Natural killer cell treated with Interleukin-12 subunit alpha and Interleukin-12 subunit beta and Interleukin-15 and Interleukin-18, amount 100 ng/mL, for 72 hours (primary cell): ENCODE measurements around the gene PTTG1. TPM values are rescaled to one million over a fixed set of nuclear protein-coding genes. Genes with fewer than 3 reads are reported as not detected.

Source experiments
- ATAC-seq, 2 donors: fragments of 150-1000 bp; cut with Tn5 transposase in 1 of 2; sonication (Bioruptor Pico), chemical (Tn5 transposase) in 1 of 2; 2 replicates each; pipeline ENCODE4 v1.10.0; 2021
- DNase-seq: peaks from one replicate; pipeline ENCODE4 v3.0.0; 2022; ENCODE audit warnings: low spot score
- H3K27ac Mint-ChIP-seq, 2 donors: 1 replicate in 1 of 2; 2 replicates in 1 of 2; pipeline ENCODE4 v1.8.0; 2022; ENCODE audit warnings: mixed read lengths in 2 of 2, mild to moderate bottlenecking in 1 of 2, moderate library complexity in 1 of 2
- H3K27me3 Mint-ChIP-seq, 2 donors: 1 replicate in 1 of 2; 2 replicates in 1 of 2; pipeline ENCODE4 v1.8.0; 2022; ENCODE audit warnings: mixed read lengths in 2 of 2
- H3K36me3 Mint-ChIP-seq: one replicate; pipeline ENCODE4 v1.8.0; 2022; ENCODE audit warnings: mixed read lengths
- H3K4me1 Mint-ChIP-seq, 2 donors: 1 replicate in 1 of 2; 2 replicates in 1 of 2; pipeline ENCODE4 v1.8.0; 2022; ENCODE audit warnings: low read depth in 2 of 2, mixed read lengths in 2 of 2, mild to moderate bottlenecking in 1 of 2
- H3K4me3 Mint-ChIP-seq: one replicate; pipeline ENCODE4 v1.8.0; 2022; ENCODE audit warnings: mixed read lengths
- H3K9me3 Mint-ChIP-seq: 2 replicates; pipeline ENCODE4 v1.8.0; 2022; ENCODE audit warnings: mixed read lengths
- total RNA-seq, 2 donors: library from RNA; stranded (reverse); gene quantifications; one replicate each; pipeline ENCODE4 v1.2.3, GENCODE V29; 2022

Gene PTTG1
- total RNA-seq, 2 donors from 2014 or later = 139 to 241 TPM

- peaks cover 12 to 15% of the 10 kb centered on the region in 2 donors for H3K4me1 Mint-ChIP-seq
- H3K27ac Mint-ChIP-seq = peak overlapping the region in 1 of 2 donors; percentile 13
- H3K36me3 Mint-ChIP-seq = no peaks in the 10 kb centered on the region
- H3K27me3 Mint-ChIP-seq = no peaks in the 10 kb centered on the region
- ATAC-seq (no peak), DNase-seq (no peak)
- no peaks in the 10 kb centered on the region for H3K9me3 Mint-ChIP-seq
- no peak overlapping the region for H3K4me3 Mint-ChIP-seq
Measured at GRCh38 chr5:160397492-160397891, 24.2 kb upstream of the PTTG1 start.

GRCh38 chr5:160398806-160399205 lies 22.8 kb upstream of the PTTG1 start:
- no peaks in the 10 kb centered on the region for H3K27me3 Mint-ChIP-seq
- no peaks in the 10 kb centered on the region for H3K9me3 Mint-ChIP-seq
- no peak for DNase-seq
- peaks cover 10% of the 10 kb centered on the region for H3K36me3 Mint-ChIP-seq
- peak overlapping the region; percentile 82 to 96 for H3K27ac Mint-ChIP-seq
- ATAC-seq = no peak
- peak overlapping the region; percentile 88 for H3K4me3 Mint-ChIP-seq
- H3K4me1 Mint-ChIP-seq = peaks cover 12 to 15% of the 10 kb centered on the region in 2 donors

GRCh38 chr5:160399402-160400353 lies 22.0 kb upstream of the PTTG1 start, which contains the start of gene FAM200C:
TSS of gene FAM200C (minus strand) at chr5:160400054. CDS start at chr5:160395490, 4,564 bp downstream.
- Mint-ChIP-seq H3K9me3 (no peaks in the 10 kb centered on the region), H3K4me1 (peaks cover 12 to 15% of the 10 kb centered on the region in 2 donors), H3K27ac (peak within 1 kb of the TSS; percentile 82 to 96), H3K4me3 (peak within 1 kb of the TSS; percentile 88), H3K27me3 (no peaks in the 10 kb centered on the region), H3K36me3 (peaks cover 19% of the 10 kb centered on the region)
- ATAC-seq (peak; percentile 88 to 93), DNase-seq (peak; percentile 90)

GRCh38 chr5:160418561-160419457 lies 2.8 kb upstream of the PTTG1 start, which contains the start of gene SLU7:
TSS of gene SLU7 (minus strand) at chr5:160419081. CDS start at chr5:160415294, 3,787 bp downstream.
- Mint-ChIP-seq H3K36me3 (peaks cover 6% of the 10 kb centered on the region), H3K4me1 (peaks cover 49 to 72% of the 10 kb centered on the region in 2 donors), H3K27me3 (no peaks in the 10 kb centered on the region), H3K9me3 (no peaks in the 10 kb centered on the region), H3K4me3 (peak within 1 kb of the TSS; percentile 97), H3K27ac (peak within 1 kb of the TSS; percentile 93 to 100)
- ATAC-seq (peak; percentile 83 to 90), DNase-seq (peak; percentile 96)

GRCh38 chr5:160419458-160420330 lies 2.0 kb upstream of the PTTG1 start:
- Mint-ChIP-seq H3K27me3 (no peaks in the 10 kb centered on the region), H3K27ac (peak overlapping the region; percentile 93 to 100), H3K9me3 (no peaks in the 10 kb centered on the region), H3K4me1 (peaks cover 55 to 81% of the 10 kb centered on the region in 2 donors), H3K36me3 (peaks cover 14% of the 10 kb centered on the region), H3K4me3 (peak overlapping the region; percentile 97)
- DNase-seq = no peak
- no peak for ATAC-seq

GRCh38 chr5:160420331-160420610 lies 1.4 kb upstream of the PTTG1 start:
- H3K36me3 Mint-ChIP-seq = peaks cover 19% of the 10 kb centered on the region
- H3K4me3 Mint-ChIP-seq = peak overlapping the region; percentile 97
- H3K4me1 Mint-ChIP-seq = peaks cover 60 to 82% of the 10 kb centered on the region in 2 donors
- no peaks in the 10 kb centered on the region for H3K9me3 Mint-ChIP-seq
- H3K27ac Mint-ChIP-seq = peak overlapping the region; percentile 93 to 100
- ATAC-seq (no peak), DNase-seq (no peak)
- no peaks in the 10 kb centered on the region for H3K27me3 Mint-ChIP-seq

GRCh38 chr5:160423099-160423498 lies 1.4 kb downstream of the PTTG1 start:
- peaks cover 18% of the 10 kb centered on the region for H3K36me3 Mint-ChIP-seq
- H3K9me3 Mint-ChIP-seq = no peaks in the 10 kb centered on the region
- no peaks in the 10 kb centered on the region for H3K27me3 Mint-ChIP-seq
- peak overlapping the region; percentile 97 for H3K4me3 Mint-ChIP-seq
- H3K27ac Mint-ChIP-seq = peak overlapping the region; percentile 56 to 93
- H3K4me1 Mint-ChIP-seq = peaks cover 53 to 65% of the 10 kb centered on the region in 2 donors
- ATAC-seq (no peak), DNase-seq (no peak)

- H3K27me3 Mint-ChIP-seq = no peaks in the 10 kb centered on the region
- ATAC-seq (no peak), DNase-seq (no peak)
- no peak overlapping the region for H3K27ac Mint-ChIP-seq
- peaks cover 26 to 31% of the 10 kb centered on the region in 2 donors for H3K4me1 Mint-ChIP-seq
- no peak overlapping the region for H3K4me3 Mint-ChIP-seq
- H3K9me3 Mint-ChIP-seq = no peaks in the 10 kb centered on the region
- H3K36me3 Mint-ChIP-seq = peaks cover 22% of the 10 kb centered on the region
Measured at GRCh38 chr5:160427607-160428006, 6.0 kb downstream of the PTTG1 start.

- DNase-seq (no peak), ATAC-seq (peak in 1 of 2 donors; percentile 32)
- H3K4me3 Mint-ChIP-seq = no peak overlapping the region
- H3K27ac Mint-ChIP-seq = no peak overlapping the region
- peaks cover 5% of the 10 kb centered on the region for H3K36me3 Mint-ChIP-seq
- H3K4me1 Mint-ChIP-seq = peaks cover 9 to 13% of the 10 kb centered on the region in 2 donors
- no peaks in the 10 kb centered on the region for H3K9me3 Mint-ChIP-seq
- peaks cover 8 to 11% of the 10 kb centered on the region in 2 donors for H3K27me3 Mint-ChIP-seq
Measured at GRCh38 chr5:160432196-160432595, 10.5 kb downstream of the PTTG1 start.

GRCh38 chr5:160432787-160433186 lies 11.1 kb downstream of the PTTG1 start:
- Mint-ChIP-seq H3K27me3 (peaks cover 8 to 11% of the 10 kb centered on the region in 2 donors), H3K4me1 (peaks cover 6 to 13% of the 10 kb centered on the region in 2 donors), H3K36me3 (peaks cover 5% of the 10 kb centered on the region), H3K9me3 (no peaks in the 10 kb centered on the region), H3K4me3 (no peak overlapping the region), H3K27ac (no peak overlapping the region)
- no peak for ATAC-seq
- no peak for DNase-seq

- no peak for ATAC-seq
- peaks cover 8 to 11% of the 10 kb centered on the region in 2 donors for H3K27me3 Mint-ChIP-seq
- DNase-seq = no peak
- peak overlapping the region in 1 of 2 donors; percentile 7 for H3K27ac Mint-ChIP-seq
- H3K4me3 Mint-ChIP-seq = no peak overlapping the region
- H3K4me1 Mint-ChIP-seq = peaks cover 15 to 21% of the 10 kb centered on the region in 2 donors
- H3K9me3 Mint-ChIP-seq = no peaks in the 10 kb centered on the region
- peaks cover 2% of the 10 kb centered on the region for H3K36me3 Mint-ChIP-seq
Measured at GRCh38 chr5:160434022-160434531, 12.4 kb downstream of the PTTG1 start.

- H3K4me1 Mint-ChIP-seq = peaks cover 18 to 27% of the 10 kb centered on the region in 2 donors
- H3K4me3 Mint-ChIP-seq = no peak overlapping the region
- no peak for DNase-seq
- H3K36me3 Mint-ChIP-seq = no peaks in the 10 kb centered on the region
- no peak for ATAC-seq
- no peaks in the 10 kb centered on the region for H3K9me3 Mint-ChIP-seq
- H3K27ac Mint-ChIP-seq = no peak overlapping the region
- H3K27me3 Mint-ChIP-seq = peaks cover 8 to 11% of the 10 kb centered on the region in 2 donors
Measured at GRCh38 chr5:160435532-160435931, 13.9 kb downstream of the PTTG1 start.
